DND-41 (cell line): ENCODE results near the gene GNG12.

ENCODE experiments used
- EZH2 ChIP-seq: IDR thresholded peaks from 3 replicates; pipeline ENCODE4 v1.6.1; 2012; ENCODE audit warnings: borderline replicate concordance, low read depth, mild to moderate bottlenecking, moderate library complexity, low read length, inconsistent platforms; ENCODE audit not compliant: severe bottlenecking
- TF ChIP-seq, protein P1 (sequence below): IDR thresholded peaks from 2 replicates; pipeline ENCODE4 v1.5.1; 2012; ENCODE audit warnings: borderline replicate concordance, low read length, moderate library complexity, mild to moderate bottlenecking; ENCODE audit not compliant: poor library complexity, severe bottlenecking; ENCODE audit errors: extremely low read depth

DNA sequence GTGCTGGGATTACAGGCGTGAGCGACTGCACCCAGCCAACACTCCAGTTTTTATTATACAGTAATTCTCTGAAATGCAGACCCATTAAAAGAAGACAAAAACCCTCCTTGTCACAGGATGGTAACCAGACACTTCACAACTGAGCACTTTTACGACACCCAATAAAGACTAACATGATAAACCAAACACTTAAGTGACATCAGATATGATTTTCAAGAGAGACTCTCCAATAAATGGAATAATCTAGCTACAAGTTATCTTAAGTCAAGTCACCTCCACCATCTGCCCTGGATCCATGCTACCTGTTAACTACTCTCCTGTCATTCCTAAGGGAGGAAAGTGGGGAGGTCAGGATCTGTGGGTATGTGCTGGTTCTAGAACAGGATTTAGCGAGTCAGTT lies 5.6 kb downstream of the GNG12 start:
- TF ChIP-seq, protein P1, sequence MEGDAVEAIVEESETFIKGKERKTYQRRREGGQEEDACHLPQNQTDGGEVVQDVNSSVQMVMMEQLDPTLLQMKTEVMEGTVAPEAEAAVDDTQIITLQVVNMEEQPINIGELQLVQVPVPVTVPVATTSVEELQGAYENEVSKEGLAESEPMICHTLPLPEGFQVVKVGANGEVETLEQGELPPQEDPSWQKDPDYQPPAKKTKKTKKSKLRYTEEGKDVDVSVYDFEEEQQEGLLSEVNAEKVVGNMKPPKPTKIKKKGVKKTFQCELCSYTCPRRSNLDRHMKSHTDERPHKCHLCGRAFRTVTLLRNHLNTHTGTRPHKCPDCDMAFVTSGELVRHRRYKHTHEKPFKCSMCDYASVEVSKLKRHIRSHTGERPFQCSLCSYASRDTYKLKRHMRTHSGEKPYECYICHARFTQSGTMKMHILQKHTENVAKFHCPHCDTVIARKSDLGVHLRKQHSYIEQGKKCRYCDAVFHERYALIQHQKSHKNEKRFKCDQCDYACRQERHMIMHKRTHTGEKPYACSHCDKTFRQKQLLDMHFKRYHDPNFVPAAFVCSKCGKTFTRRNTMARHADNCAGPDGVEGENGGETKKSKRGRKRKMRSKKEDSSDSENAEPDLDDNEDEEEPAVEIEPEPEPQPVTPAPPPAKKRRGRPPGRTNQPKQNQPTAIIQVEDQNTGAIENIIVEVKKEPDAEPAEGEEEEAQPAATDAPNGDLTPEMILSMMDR, result no peak
- TF ChIP-seq EZH2, result no peak
